ENCODE measurements around the gene TMEM163. TPM values are rescaled to one million over a fixed set of nuclear protein-coding genes. Genes with fewer than 3 reads are reported as not detected.

Gene TMEM163
- total and polyA plus RNA-seq, 12 donors: 0.16 to 1.7 (median 0.37) TPM

DNA sequence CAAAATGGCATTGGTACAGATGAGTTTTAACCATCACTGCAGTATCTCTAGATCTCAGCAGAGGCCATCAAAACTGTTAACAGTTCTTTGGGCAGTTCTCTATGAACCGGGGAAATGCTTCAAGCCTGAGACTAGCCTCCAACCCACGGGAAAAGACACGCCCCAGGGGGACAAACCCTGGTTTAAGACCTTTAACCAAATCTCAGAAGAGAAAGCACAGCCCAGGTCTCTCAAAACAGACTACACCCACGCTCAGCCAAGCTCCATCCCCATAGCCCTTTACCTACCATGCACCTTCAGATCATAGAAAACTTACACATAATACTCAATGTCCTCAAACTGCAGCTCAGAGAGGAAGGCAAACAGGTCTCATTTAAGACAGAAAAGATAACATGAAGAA is 78.3 kb downstream of the TMEM163 start:
- H3K27ac ChIP-seq: no peak overlapping the region
- no peaks in the 10 kb centered on the region for H3K36me3 ChIP-seq
- no peak for ATAC-seq
- 73 to 79% methylated on average over 4 of the region's 4 CpGs for WGBS, 2 donors
- H3K4me1 ChIP-seq: no peaks in the 10 kb centered on the region
- TF ChIP-seq, protein P1, sequence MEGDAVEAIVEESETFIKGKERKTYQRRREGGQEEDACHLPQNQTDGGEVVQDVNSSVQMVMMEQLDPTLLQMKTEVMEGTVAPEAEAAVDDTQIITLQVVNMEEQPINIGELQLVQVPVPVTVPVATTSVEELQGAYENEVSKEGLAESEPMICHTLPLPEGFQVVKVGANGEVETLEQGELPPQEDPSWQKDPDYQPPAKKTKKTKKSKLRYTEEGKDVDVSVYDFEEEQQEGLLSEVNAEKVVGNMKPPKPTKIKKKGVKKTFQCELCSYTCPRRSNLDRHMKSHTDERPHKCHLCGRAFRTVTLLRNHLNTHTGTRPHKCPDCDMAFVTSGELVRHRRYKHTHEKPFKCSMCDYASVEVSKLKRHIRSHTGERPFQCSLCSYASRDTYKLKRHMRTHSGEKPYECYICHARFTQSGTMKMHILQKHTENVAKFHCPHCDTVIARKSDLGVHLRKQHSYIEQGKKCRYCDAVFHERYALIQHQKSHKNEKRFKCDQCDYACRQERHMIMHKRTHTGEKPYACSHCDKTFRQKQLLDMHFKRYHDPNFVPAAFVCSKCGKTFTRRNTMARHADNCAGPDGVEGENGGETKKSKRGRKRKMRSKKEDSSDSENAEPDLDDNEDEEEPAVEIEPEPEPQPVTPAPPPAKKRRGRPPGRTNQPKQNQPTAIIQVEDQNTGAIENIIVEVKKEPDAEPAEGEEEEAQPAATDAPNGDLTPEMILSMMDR (IDR thresholded peaks at IDR 0.05): no peak
- H3K4me3 ChIP-seq: no peak overlapping the region
- DNase-seq: no peak
- intact Hi-C loops (cut with DNase I): no loop called here
- H3K27me3 ChIP-seq: peaks cover 0 to 4% (median 0%) of the 10 kb centered on the region in 7 donors
- H3K9me3 ChIP-seq: no peaks in the 10 kb centered on the region

DNA sequence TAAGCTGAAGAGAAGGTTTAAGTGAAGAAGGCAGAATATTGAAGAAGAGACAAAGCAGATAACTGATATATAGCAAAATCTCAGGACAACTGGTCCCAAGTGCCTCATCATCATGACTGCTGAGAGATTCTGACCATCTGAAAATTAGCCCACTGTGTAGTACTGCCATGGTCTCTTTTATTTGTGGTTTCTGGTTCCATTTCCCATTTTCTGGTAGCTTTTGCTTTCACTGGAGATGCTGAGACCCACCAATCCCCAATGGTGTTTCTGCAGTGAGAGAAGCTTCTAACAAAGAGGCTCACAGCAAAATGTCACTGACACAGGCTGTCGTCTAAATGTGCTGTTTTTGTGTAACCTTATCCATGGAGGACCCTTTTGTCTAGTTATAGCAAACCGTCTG is 79.5 kb downstream of the TMEM163 start:
- DNase-seq (no peak), ATAC-seq (no peak)
- no peak overlapping the region for H3K4me3 ChIP-seq
- 74 to 78% methylated on average over 2 of the region's 2 CpGs for WGBS, 2 donors
- no peaks in the 10 kb centered on the region for H3K36me3 ChIP-seq
- H3K9me3 ChIP-seq: no peaks in the 10 kb centered on the region
- intact Hi-C loops (cut with DNase I): no loop called here
- peaks cover 0 to 4% (median 0%) of the 10 kb centered on the region in 7 donors for H3K27me3 ChIP-seq
- TF ChIP-seq, protein P1 (IDR thresholded peaks at IDR 0.05): no peak
- H3K27ac ChIP-seq: no peak overlapping the region
- no peaks in the 10 kb centered on the region for H3K4me1 ChIP-seq

DNA sequence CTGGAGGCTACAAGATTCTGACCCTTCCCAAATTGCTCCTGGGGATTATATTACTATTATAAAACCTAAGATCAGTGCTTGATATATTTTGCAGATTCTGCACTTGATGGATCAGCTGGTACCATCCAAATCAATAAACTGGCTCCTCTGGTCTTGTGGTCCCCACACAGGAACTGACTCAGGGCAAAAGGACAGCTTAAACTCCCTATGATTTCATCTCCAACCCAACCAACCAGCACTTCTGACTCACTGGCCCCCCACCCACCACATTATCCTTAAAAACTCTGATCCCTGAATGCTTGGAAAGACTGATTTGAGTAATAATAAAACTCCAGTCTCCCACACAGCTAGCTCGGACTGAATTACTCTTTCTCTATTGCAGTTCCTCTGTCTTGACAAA is 82.1 kb downstream of the TMEM163 start:
- TF ChIP-seq, protein P1 (IDR thresholded peaks at IDR 0.05): no peak
- H3K4me1 ChIP-seq: no peaks in the 10 kb centered on the region
- no peaks in the 10 kb centered on the region for H3K9me3 ChIP-seq
- H3K4me3 ChIP-seq: no peak overlapping the region
- 90 to 92% methylated on average over 1 of the region's 1 CpG for WGBS, 2 donors
- H3K27me3 ChIP-seq: peaks cover 0 to 4% (median 0%) of the 10 kb centered on the region in 7 donors
- no peak for DNase-seq
- intact Hi-C loops (cut with DNase I): no loop called here
- no peak for ATAC-seq
- H3K27ac ChIP-seq: no peak overlapping the region
- H3K36me3 ChIP-seq: no peaks in the 10 kb centered on the region

DNA sequence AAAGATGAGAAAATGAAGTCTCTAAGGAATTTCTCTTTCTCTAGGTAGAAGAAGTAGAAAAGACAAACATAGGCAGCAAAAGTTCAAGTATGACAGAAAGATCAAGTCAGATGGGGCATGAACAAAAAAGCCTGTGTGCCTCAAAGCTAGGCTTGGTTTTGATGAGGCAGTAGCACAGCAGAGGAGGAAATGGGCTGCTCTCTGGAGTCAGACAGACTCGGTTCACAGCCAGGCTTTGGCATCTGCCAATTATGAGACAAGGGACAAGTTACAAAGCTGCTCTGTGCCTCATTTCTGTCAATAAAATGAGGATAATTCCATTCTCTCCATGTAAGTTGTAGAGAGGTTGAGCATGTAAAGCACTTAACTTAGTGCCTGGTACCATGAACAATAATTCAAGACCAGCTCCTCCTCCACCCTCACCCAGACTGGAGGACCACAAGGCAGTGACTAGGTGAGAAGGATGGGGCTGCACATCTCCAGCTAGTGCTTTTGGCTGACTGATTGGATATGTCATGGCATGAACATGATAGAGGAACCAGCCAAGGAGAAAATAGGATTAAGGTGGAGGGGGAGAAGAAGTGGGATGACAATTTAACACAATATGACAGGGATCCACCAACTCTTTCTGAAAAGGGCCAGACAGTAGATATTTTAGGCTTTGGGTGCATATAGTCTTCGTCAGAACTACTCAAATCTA is 84.6 kb downstream of the TMEM163 start:
- intact Hi-C loops (cut with DNase I): no loop called here
- no peak for DNase-seq
- TF ChIP-seq, protein P1 (IDR thresholded peaks at IDR 0.05): no peak
- WGBS, 2 donors: 71 to 75% methylated on average over 2 of the region's 2 CpGs
- Histone ChIP-seq H3K4me3 (no peak overlapping the region), H3K4me1 (no peaks in the 10 kb centered on the region), H3K27me3 (peaks cover 0 to 4% (median 0%) of the 10 kb centered on the region in 7 donors), H3K27ac (no peak overlapping the region), H3K9me3 (no peaks in the 10 kb centered on the region), H3K36me3 (no peaks in the 10 kb centered on the region)
- no peak for ATAC-seq

Measured in heart right ventricle (tissue), 16 donors.